ENCODE results near the gene MRPL58.

GRCh38 chr17:74986206-74986576 is 26.3 kb upstream of the MRPL58 start:
- TF ChIP-seq CTCF (IDR thresholded peaks at IDR 0.05), result no peak
- TF ChIP-seq EZH2 (IDR thresholded peaks at IDR 0.05; ENCODE audit: borderline replicate concordance, insufficient read depth, low read depth, low read length, poor library complexity, severe bottlenecking), result no peak

All from B cell (primary cell).